PC-3 (cell line): Measurements from ENCODE around the gene LCA5L. TPM values are rescaled to one million over a fixed set of nuclear protein-coding genes. Genes with fewer than 3 reads are reported as not detected.

Source experiments
- ATAC-seq: fragments of 200-7000 bp; cut with Tn5 transposase; 2 replicates; pipeline ENCODE4 v1.9.1; 2020; ENCODE audit warnings: mild to moderate bottlenecking, moderate library complexity
- BruUV-seq: library from RNA; stranded (reverse); fragments of 400-500 nt; replicated peaks from 2 replicates; lab custom pipeline; 2021; lab: Mats Ljungman, UMichigan
- CTCF ChIA-PET: fragments of 300-600 bp; sonication (Branson Sonifier 250); formaldehyde crosslinking; loops from one replicate; lab custom pipeline; 2022; ENCODE audit warnings: antibody characterized with exemption; lab: Charles Lee
- POLR2A ChIA-PET: fragments of 300-600 bp; sonication (Branson Sonifier 250); formaldehyde crosslinking; loops from one replicate; lab custom pipeline; 2022; ENCODE audit warnings: antibody characterized with exemption; ENCODE audit not compliant: unreplicated experiment; lab: Charles Lee
- DNase-seq: peaks from one replicate; pipeline ENCODE4 v3.0.0-alpha.2; 2015
- H2AFZ ChIP-seq: fragments of 300-600 bp; sonication (generic); 2 replicates; pipeline ENCODE4 v1.6.0; 2016; ENCODE audit warnings: antibody characterized with exemption, low read length
- H3F3A ChIP-seq: fragments of 300-600 bp; sonication (generic); one replicate; pipeline ENCODE4 v1.6.0; 2017; ENCODE audit warnings: antibody characterized with exemption, low read length, control low read depth, mild to moderate bottlenecking; ENCODE audit not compliant: unreplicated experiment
- H3K27ac ChIP-seq: fragments of 300-600 bp; sonication (generic); 2 replicates; pipeline ENCODE4 v1.5.1; 2016; ENCODE audit warnings: mild to moderate bottlenecking, low read length
- H3K27me3 ChIP-seq: fragments of 300-600 bp; sonication (generic); 2 replicates; pipeline ENCODE4 v1.6.1; 2016; ENCODE audit warnings: low read length, mixed read lengths
- H3K36me3 ChIP-seq: fragments of 300-600 bp; sonication (generic); 2 replicates; pipeline ENCODE4 v1.6.1; 2016; ENCODE audit warnings: low read depth, mixed run types, low read length, mixed read lengths
- H3K4me1 ChIP-seq: fragments of 300-600 bp; sonication (generic); 2 replicates; pipeline ENCODE4 v1.5.1; 2016; ENCODE audit warnings: low read length; ENCODE audit not compliant: insufficient read depth
- H3K4me2 ChIP-seq: fragments of 300-600 bp; sonication (generic); 2 replicates; pipeline ENCODE4 v1.6.0; 2016; ENCODE audit warnings: low read length
- H3K4me3 ChIP-seq: fragments of 300-600 bp; sonication (generic); 2 replicates; pipeline ENCODE4 v1.5.1; 2016; ENCODE audit warnings: mild to moderate bottlenecking, low read length, mixed read lengths
- H3K79me2 ChIP-seq: fragments of 300-600 bp; sonication (generic); 2 replicates; pipeline ENCODE4 v1.6.1; 2017; ENCODE audit warnings: low read length, mixed read lengths
- H3K9ac ChIP-seq: fragments of 300-600 bp; sonication (generic); 2 replicates; pipeline ENCODE4 v1.6.0; 2016; ENCODE audit warnings: mild to moderate bottlenecking, low read length
- H3K9me2 ChIP-seq: fragments of 300-600 bp; sonication (generic); replicated peaks from 2 replicates; pipeline ENCODE4 v1.6.1; 2016; ENCODE audit warnings: mixed run types, low read length, mixed read lengths
- H3K9me3 ChIP-seq: fragments of 300-600 bp; sonication (generic); 2 replicates; pipeline ENCODE4 v1.6.1; 2016; ENCODE audit warnings: low read length, mixed read lengths
- H4K20me1 ChIP-seq: fragments of 300-600 bp; sonication (generic); 2 replicates; pipeline ENCODE4 v1.6.1; 2016; ENCODE audit warnings: low read length, mixed read lengths
- CTCF ChIP-seq: fragments of 300-600 bp; sonication (generic); conservative IDR thresholded peaks from 2 replicates; pipeline ENCODE4 v1.5.1; 2017; ENCODE audit warnings: antibody characterized with exemption, low read depth, mild to moderate bottlenecking, low read length
- EZH2 ChIP-seq: fragments of 300-600 bp; sonication (generic); IDR thresholded peaks from one replicate; pipeline ENCODE4 v1.6.1; 2017; ENCODE audit warnings: antibody characterized with exemption, mild to moderate bottlenecking, low read length; ENCODE audit not compliant: unreplicated experiment
- EZH2phosphoT487 ChIP-seq: fragments of 300-600 bp; sonication (generic); IDR thresholded peaks from 2 replicates; pipeline ENCODE4 v1.6.1; 2018; ENCODE audit warnings: mild to moderate bottlenecking, antibody characterized with exemption, low read length, borderline replicate concordance
- intact Hi-C: fragments of 100-400 bp; cut with micrococcal nuclease; formaldehyde crosslinking; loops from 2 replicates; pipeline ENCODE4 v1.9.0; 2023
- total RNA-seq: library from RNA; depleted of rRNA; stranded (reverse); fragments of >200 nt; gene quantifications from 2 replicates; pipeline ENCODE4 v1.2.3, GENCODE V29; 2014

LCA5L gene
- total RNA-seq, 1 experiment from 2014 or later: 0.40 TPM

- no peaks in the 10 kb centered on the region for H3K9me3 ChIP-seq
- H3K27me3 ChIP-seq: no peaks in the 10 kb centered on the region
- no peaks in the 10 kb centered on the region for H3F3A ChIP-seq
- no peak overlapping the region for H3K27ac ChIP-seq
- H3K36me3 ChIP-seq: no peaks in the 10 kb centered on the region
- no TSS peak for BruUV-seq
- no peaks in the 10 kb centered on the region for H4K20me1 ChIP-seq
- H3K4me2 ChIP-seq: no peak overlapping the region
- ChIA-PET POLR2A (no interaction called here), CTCF (no interaction called here)
- no peak overlapping the region for H3K4me3 ChIP-seq
- TF ChIP-seq EZH2phosphoT487 (no peak), CTCF (no peak), EZH2 (no peak)
- ATAC-seq (no peak), DNase-seq (no peak)
- intact Hi-C loops: no loop called here
- H3K9ac ChIP-seq: no peak overlapping the region
- no peak overlapping the region for H2AFZ ChIP-seq
- H3K4me1 ChIP-seq: no peaks in the 10 kb centered on the region
- H3K79me2 ChIP-seq: no peaks in the 10 kb centered on the region
- H3K9me2 ChIP-seq: no peaks in the 10 kb centered on the region
Observed at GRCh38 chr21:39454949-39455668, 9.5 kb upstream of the LCA5L start.

GRCh38 chr21:39453571-39454179 is 8.1 kb upstream of the LCA5L start:
- H3K4me2 ChIP-seq: no peak overlapping the region
- POLR2A ChIA-PET: no interaction called here
- no peak overlapping the region for H2AFZ ChIP-seq
- H3K4me3 ChIP-seq: no peak overlapping the region
- no TSS peak for BruUV-seq
- no peaks in the 10 kb centered on the region for H3F3A ChIP-seq
- H3K36me3 ChIP-seq: no peaks in the 10 kb centered on the region
- DNase-seq: no peak
- no peaks in the 10 kb centered on the region for H3K4me1 ChIP-seq
- no peak for ATAC-seq
- H3K9me2 ChIP-seq: no peaks in the 10 kb centered on the region
- CTCF ChIA-PET: no interaction called here
- H3K9ac ChIP-seq: no peak overlapping the region
- H3K27ac ChIP-seq: no peak overlapping the region
- no peaks in the 10 kb centered on the region for H3K79me2 ChIP-seq
- no peaks in the 10 kb centered on the region for H3K27me3 ChIP-seq
- intact Hi-C loops: no loop called here
- TF ChIP-seq CTCF (no peak), EZH2phosphoT487 (no peak), EZH2 (no peak)
- no peaks in the 10 kb centered on the region for H3K9me3 ChIP-seq
- no peaks in the 10 kb centered on the region for H4K20me1 ChIP-seq

DNA sequence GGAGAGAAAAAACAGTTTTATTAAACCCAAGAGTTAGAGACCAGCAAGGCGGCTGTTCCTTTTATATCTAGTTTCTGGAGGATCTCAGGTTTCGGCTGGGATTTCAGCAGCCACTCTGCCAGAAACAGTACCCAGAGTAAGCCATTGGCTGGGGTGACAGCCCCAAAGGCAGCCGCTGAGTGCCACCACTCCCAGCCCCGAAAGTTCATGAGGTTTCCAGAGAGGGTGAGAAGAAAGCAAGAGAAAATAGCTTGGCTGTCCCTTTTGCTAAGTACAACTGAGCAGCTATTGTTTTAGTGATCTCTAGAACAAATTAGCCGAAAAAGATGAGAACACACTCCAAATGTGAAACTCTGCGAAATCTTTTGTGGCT is 7.4 kb upstream of the LCA5L start:
- ChIA-PET POLR2A (no interaction called here), CTCF (no interaction called here)
- Histone ChIP-seq H3K9me2 (no peaks in the 10 kb centered on the region), H3F3A (no peaks in the 10 kb centered on the region), H3K4me3 (no peak overlapping the region), H3K4me1 (no peaks in the 10 kb centered on the region), H3K9me3 (no peaks in the 10 kb centered on the region), H3K27ac (no peak overlapping the region), H3K27me3 (no peaks in the 10 kb centered on the region), H3K79me2 (no peaks in the 10 kb centered on the region), H3K4me2 (no peak overlapping the region), H4K20me1 (no peaks in the 10 kb centered on the region), H3K9ac (no peak overlapping the region), H3K36me3 (no peaks in the 10 kb centered on the region), H2AFZ (no peak overlapping the region)
- DNase-seq (no peak), ATAC-seq (no peak)
- intact Hi-C loops: no loop called here
- TF ChIP-seq CTCF: no peak
- no peak for TF ChIP-seq EZH2phosphoT487
- TF ChIP-seq EZH2: no peak
- BruUV-seq: no TSS peak
